Measurements from ENCODE around the gene SEC14L1.
"Not testable (repeated sequence)": the region's sequence is repeated elsewhere in the genome, so short reads cannot be mapped to it uniquely, and the experiment has no call there.

Gene SEC14L1

GRCh38 chr17:77242118-77242851, 101.5 kb downstream of the SEC14L1 start:
- no peak for DNase-seq

DNA sequence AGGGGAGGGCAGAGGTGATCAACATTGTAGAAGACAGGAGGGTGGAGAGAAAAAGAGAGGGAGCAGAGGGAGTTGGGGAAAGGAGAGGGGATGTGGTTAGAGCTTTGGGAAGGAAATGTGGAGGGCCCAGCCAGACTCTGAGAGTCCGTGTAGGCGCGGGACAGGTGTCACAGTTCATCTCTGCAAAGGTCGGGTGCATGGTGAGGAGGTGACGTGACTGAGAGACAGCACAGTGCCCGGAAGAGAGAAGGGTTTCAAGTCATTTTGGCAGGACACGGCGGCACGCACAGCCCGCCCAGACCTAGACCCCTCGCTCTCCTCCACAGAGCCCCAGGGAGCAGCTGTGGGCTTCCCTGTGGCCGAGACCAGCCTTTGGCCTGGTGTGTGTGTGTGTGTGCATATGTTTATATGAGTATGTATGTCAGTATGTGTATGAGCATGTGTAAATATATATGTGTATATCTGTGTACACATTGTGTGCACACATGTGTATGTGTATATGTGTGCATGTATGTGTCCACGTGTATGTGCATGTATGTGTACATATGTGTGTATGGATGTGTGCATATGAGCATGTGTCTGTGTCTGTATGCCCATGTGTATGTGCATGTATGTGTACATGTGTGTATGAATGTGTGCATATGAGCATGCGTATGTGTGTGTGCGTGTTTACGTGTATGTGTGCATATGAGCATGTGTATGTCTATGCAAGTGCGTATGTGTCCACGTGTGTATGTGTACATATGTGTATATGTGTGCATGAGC, 104.6 kb downstream of the SEC14L1 start:
- no peak for DNase-seq

DNA sequence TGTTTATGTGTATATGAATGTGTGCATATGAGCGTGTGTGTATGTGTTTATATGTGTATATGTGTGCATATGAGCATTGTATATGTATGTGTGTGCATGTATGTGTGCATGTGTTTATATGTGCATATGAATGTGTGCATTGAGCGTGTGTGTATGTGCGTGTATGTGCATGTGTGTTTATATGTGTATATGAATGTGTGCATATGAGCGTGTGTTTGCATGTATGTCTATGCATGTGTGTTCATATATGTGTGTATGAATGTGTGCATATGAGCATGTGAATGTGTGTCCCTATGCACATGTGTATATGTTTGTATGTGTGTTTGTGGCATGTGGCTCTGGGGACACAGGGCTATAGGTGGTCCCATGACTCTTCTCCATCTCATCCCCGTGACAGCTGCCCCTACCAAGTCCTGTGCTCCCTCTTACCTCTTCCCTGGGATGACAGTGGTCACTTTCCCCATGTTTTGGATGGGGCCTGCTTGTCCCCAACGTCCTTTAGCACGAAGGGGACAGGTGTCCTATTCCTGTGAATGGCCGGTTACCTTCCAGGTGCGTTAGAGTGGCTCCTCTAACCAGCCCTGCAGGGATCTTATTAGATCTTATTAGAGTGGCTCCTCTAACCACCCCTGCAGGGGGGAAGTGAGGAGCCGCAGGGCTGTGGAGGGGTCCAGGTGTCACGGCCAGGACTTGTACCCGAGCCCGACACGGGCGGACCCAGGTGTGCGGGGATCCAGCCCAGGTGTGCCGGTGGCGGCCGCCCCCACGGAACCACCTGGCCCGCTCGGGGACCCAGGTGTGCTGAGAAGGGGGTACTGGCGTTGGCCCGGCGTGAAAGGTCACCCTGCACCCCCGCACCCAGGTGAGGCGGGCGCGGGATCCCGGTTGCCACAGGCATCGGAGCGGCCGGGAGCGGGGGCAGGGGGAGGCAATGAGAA, 105.6 kb downstream of the SEC14L1 start:
- DNase-seq, result no peak

- DNase-seq, result peak; percentile 88
Observed at GRCh38 chr17:77247048-77247541, 106.3 kb downstream of the SEC14L1 start.

DNA sequence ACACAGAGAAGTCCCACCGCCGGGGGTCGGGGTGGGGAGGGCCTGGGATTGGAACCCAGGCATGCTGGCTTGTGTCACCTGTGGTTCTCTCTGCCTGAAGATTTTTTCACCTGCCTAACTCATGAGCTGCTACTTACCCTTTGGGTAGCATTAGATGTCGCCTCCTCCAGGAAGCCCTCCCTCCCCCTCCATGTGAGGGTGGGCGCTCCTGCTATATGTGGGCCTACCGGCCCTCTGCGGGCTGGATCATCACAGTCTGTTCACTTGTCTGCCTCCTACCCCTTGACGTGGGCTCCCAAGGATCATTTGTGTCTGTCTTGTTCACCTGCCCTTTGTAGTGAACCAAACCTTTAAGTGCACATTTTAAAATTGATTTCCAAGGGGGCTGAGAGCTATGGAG, 106.8 kb downstream of the SEC14L1 start:
- no peak for DNase-seq

GRCh38 chr17:77248216-77249114, 107.7 kb downstream of the SEC14L1 start:
- DNase-seq, result no peak

- no peak for DNase-seq
Observed at GRCh38 chr17:77251622-77252183, 110.9 kb downstream of the SEC14L1 start.

DNA sequence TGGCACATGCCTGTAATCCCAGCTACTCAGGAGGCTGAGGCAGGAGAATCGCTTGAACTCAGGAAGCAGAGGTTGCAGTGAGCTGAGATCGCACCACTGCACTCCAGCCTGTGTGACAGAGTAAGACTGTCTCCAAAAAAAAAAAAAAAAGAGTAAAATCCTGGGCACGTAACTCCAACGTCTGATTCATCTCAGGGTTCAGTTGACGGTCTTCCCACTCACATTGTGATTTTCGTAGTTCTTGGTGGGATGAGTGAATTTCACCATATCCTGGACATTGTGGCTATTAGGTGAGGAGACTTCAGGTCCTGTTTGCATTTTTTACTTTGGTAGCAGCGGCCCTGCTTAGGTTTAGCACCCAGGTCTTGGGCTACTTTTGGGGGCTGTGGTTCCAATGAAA, 111.5 kb downstream of the SEC14L1 start:
- not testable (repeated sequence) for DNase-seq

DNA sequence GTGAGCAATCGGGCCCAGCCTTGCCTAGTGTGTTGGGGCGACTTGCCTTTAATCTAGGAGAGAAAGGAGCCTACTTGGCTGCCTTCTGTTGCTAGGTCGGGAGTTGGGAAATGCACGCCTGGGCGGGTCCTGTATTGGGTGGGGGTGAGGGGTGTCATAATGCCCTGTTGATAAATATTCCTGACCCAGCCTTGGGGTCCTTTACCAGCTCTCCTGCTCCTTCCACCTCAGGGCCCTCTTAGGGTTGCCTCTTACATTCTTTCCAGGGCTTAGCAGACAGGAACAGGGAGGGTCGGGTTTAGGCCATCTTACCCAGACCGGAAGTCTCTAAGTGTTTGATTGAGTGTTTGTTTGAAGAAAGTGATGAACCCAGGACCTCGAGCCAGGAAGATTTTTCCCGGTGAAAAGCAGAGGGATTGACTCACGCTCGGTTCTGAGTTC, 112.9 kb downstream of the SEC14L1 start:
- no peak for DNase-seq

DNA sequence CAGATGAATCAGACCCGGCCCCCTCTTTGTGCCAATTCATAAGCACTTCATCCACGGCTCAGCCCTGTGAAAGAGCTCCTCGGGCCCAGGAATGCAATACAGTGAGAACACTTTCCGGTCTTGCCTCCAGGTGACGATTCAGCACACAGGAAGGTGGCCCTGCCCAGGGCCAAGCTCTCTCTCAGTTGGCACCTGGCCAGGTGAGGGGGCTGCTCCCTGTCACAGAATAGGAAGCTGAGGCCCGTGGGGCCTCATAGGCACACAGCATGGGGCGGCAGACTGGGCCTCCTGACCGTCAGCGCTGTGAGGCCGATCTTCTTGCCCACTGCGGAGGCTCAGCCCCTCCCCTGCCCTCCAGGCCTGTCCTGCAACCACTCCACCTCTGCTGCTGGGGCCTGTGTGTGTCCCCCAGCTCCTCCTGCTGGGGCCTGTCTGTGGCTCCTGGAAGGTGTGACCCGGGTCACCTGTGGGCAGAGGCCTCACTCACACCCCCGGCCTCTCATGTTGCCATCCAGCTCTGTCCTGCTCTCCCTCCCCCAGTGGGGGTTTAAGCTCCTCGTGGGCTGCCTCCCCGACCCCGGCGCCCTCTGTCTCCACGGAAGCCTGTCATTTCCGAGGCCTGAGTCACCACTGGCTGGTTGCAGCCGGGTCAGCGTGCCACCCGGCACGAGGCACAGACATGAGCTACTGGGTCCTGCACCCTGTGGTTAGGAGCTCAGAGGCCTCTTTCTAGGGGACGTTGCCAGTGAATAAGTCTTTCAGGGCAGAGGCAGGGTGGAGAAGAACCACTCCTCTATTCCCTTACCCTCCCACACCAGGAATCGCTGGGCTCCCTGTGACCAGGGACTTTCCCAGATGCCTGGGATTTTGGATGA, 114.4 kb downstream of the SEC14L1 start:
- no peak for DNase-seq

DNA sequence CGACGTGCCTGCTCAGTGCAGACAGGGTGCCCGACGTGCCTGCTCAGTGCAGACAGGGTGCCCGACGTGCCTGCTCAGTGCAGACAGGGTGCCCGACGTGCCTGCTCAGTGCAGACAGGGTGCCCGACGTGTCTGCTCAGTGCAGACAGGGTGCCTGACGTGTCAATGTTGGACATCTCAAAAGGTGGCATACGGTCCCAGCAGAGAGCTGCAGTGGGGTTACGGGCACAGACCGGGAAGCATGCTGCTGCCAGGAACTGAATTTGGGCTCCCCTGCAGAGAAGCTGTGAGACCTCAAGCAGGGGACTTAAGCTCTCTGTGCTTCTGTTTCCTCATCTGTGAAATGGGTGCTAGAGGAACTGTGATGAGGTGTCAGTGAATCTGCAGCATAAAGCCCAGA, 115.2 kb downstream of the SEC14L1 start:
- DNase-seq, result not testable (repeated sequence)

DNA sequence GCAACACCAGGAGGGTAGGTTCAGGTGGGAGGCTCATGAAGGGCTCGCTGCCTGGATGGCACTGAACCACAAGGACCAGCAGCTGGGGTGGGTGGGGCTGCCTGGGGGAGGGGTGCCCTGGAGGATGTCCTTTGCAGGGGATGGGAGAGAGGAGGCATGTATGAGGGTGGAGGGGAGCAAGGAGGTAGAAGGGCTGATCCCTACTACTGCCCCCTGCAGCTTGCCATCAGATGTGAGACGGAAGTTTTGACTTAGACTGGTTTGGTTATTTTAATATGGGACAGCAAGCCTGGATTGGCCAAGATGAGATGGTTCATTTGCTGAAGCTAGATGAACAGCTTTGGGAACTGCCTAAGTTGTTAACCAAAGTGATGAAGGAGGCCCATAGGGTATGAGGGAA, 115.9 kb downstream of the SEC14L1 start:
- DNase-seq, result no peak

- DNase-seq, result no peak
Observed at GRCh38 chr17:77257169-77257568, 116.4 kb downstream of the SEC14L1 start.

DNA sequence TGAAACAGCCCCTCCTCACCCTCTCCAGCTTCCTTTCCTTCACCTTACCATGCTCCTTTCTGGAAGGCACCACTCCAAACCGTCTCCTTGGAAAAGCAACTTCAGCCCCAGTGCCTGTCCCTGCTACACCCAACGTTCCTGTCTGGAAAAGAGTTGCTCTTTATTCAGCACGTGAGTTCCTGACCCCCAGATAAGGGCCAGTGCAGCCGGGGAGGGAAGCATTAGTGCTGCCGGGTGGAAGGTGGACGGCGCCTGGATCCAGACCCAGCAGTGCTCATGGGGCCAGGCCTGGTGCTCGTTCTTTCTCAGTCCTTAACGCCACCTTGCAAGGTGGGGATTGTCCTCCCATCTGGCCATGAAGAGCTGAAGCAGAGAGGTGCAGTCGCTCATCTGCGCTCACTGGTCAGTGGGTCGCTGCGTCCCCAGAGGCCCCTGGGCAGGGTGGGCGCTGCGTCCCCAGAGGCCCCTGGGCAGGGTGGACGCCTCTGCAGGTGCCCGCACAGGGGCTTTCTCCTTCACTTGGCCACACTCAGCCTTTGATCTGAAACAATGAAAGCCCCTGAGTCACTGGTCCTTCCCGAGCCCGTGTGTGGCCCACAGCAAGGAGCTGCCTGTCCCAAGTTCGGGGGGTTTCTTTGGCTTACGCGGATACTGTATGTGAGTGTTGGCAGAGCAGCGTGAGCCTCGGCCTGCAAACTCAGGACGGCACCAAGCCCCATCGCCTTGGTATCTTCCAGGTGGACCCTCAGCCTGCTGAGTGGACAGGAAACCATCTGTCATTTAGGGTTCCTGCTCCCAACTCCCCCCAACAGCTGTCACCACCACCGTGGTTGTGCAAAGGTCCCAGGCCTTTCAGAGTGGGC, 117.1 kb downstream of the SEC14L1 start:
- no peak for DNase-seq

- no peak for DNase-seq
Observed at GRCh38 chr17:77258638-77259037, 117.9 kb downstream of the SEC14L1 start.

GRCh38 chr17:77264617-77265230, 124.0 kb downstream of the SEC14L1 start:
- DNase-seq, result no peak

DNA sequence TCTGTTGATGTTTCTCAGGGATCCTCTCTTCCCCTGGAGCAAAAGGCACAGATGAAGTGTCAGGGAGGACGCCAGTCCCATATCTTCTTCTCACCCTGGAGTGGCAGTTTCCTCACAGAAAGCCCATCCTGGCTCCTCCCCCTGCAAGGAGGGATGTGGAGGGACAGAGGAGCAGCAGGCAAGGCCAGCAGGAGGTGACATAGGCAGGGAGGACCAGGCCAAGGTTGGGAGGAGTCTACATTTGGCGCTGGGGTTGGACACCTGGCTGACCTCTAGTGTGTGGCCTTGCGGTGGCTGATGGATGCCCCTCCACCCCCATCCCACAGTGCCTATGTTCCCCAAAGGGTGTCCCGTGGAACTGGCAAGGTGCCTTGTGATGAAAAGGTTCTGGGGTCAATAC, 125.4 kb downstream of the SEC14L1 start:
- no peak for DNase-seq

Measured in effector CD4-positive, alpha-beta T cell (primary cell).